Measurements from ENCODE around the gene NEXN.

The NEXN gene

GRCh38 chr1:77990629-77991204, 102.3 kb downstream of the NEXN start:
- peaks cover 51% of the 10 kb centered on the region for H3K36me3 ChIP-seq
- no peak overlapping the region for H3K9ac ChIP-seq
- H4K20me1 ChIP-seq: no peaks in the 10 kb centered on the region
- no peak overlapping the region for H3K4me2 ChIP-seq
- peaks cover 8% of the 10 kb centered on the region; the same call in 1 of the 2 replicates for H3K9me3 ChIP-seq
- H3K4me1 ChIP-seq: no peaks in the 10 kb centered on the region
- no peak for TF ChIP-seq Cebpa-rat (IDR thresholded peaks at IDR 0.05)
- H3K27ac ChIP-seq: no peak overlapping the region
- no peak overlapping the region for H3K4me3 ChIP-seq
- no peaks in the 10 kb centered on the region for H3K27me3 ChIP-seq

- peaks cover 8% of the 10 kb centered on the region; the same call in 1 of the 2 replicates for H3K9me3 ChIP-seq
- H3K4me2 ChIP-seq: no peak overlapping the region
- no peaks in the 10 kb centered on the region for H3K4me1 ChIP-seq
- H3K4me3 ChIP-seq: no peak overlapping the region
- no peaks in the 10 kb centered on the region for H3K27me3 ChIP-seq
- H3K27ac ChIP-seq: no peak overlapping the region
- peaks cover 52% of the 10 kb centered on the region for H3K36me3 ChIP-seq
- H3K9ac ChIP-seq: no peak overlapping the region
- no peaks in the 10 kb centered on the region for H4K20me1 ChIP-seq
- no peak for TF ChIP-seq Cebpa-rat (IDR thresholded peaks at IDR 0.05)
Measured at GRCh38 chr1:77991638-77992037, 103.2 kb downstream of the NEXN start.

Measured in BLaER1 (cell line).